ENCODE results near the gene MYO15B. TPM values are rescaled to one million over a fixed set of nuclear protein-coding genes. Genes with fewer than 3 reads are reported as not detected.

Gene MYO15B
- total RNA-seq, 1 donor from 2014 or later: 337 TPM

GRCh38 chr17:75607086-75607485, 19.5 kb downstream of the MYO15B start:
- no peak for TF ChIP-seq CTCF (IDR thresholded peaks at IDR 0.05; ENCODE audit: unreplicated experiment)
- Mint-ChIP-seq H3K4me3 (ENCODE audit: low read depth) (no peak overlapping the region), H3K36me3 (ENCODE audit: insufficient read depth) (peaks cover 3% of the 10 kb centered on the region), H3K4me1 (ENCODE audit: low read depth) (peaks cover 2% of the 10 kb centered on the region), H3K27me3 (no peaks in the 10 kb centered on the region), H3K9me3 (ENCODE audit: low read depth) (no peaks in the 10 kb centered on the region), H3K27ac (no peak overlapping the region)
- no peak for DNase-seq (ENCODE audit: low spot score, unreplicated experiment)

- no peak for TF ChIP-seq CTCF (IDR thresholded peaks at IDR 0.05; ENCODE audit: unreplicated experiment)
Measured at GRCh38 chr17:75610103-75610984, 22.7 kb downstream of the MYO15B start.

GRCh38 chr17:75611851-75612429, 24.3 kb downstream of the MYO15B start:
- no peaks in the 10 kb centered on the region for H3K27me3 Mint-ChIP-seq
- no peak for TF ChIP-seq CTCF (IDR thresholded peaks at IDR 0.05; ENCODE audit: unreplicated experiment)

More at GRCh38 chr17:75610103-75610984, 22.7 kb downstream of the MYO15B start:
- H3K4me3 Mint-ChIP-seq (ENCODE audit: low read depth): no peak overlapping the region
- H3K27me3 Mint-ChIP-seq: no peaks in the 10 kb centered on the region
- peaks cover 3% of the 10 kb centered on the region for H3K4me1 Mint-ChIP-seq (ENCODE audit: low read depth)
- no peaks in the 10 kb centered on the region for H3K9me3 Mint-ChIP-seq (ENCODE audit: low read depth)
- peaks cover 3% of the 10 kb centered on the region for H3K36me3 Mint-ChIP-seq (ENCODE audit: insufficient read depth)
- H3K27ac Mint-ChIP-seq: no peak overlapping the region
- DNase-seq (ENCODE audit: low spot score, unreplicated experiment): no peak

GRCh38 chr17:75612906-75613626, 25.5 kb downstream of the MYO15B start:
- H3K27ac Mint-ChIP-seq: no peak overlapping the region
- H3K27me3 Mint-ChIP-seq: no peaks in the 10 kb centered on the region
- H3K4me1 Mint-ChIP-seq (ENCODE audit: low read depth): peaks cover 3% of the 10 kb centered on the region
- no peak for DNase-seq (ENCODE audit: low spot score, unreplicated experiment)
- no peak for TF ChIP-seq CTCF (IDR thresholded peaks at IDR 0.05; ENCODE audit: unreplicated experiment)
- no peaks in the 10 kb centered on the region for H3K9me3 Mint-ChIP-seq (ENCODE audit: low read depth)
- peaks cover 5% of the 10 kb centered on the region for H3K36me3 Mint-ChIP-seq (ENCODE audit: insufficient read depth)
- H3K4me3 Mint-ChIP-seq (ENCODE audit: low read depth): no peak overlapping the region

More at GRCh38 chr17:75611851-75612429, 24.3 kb downstream of the MYO15B start:
- no peak for DNase-seq (ENCODE audit: low spot score, unreplicated experiment)
- H3K9me3 Mint-ChIP-seq (ENCODE audit: low read depth): no peaks in the 10 kb centered on the region
- peak overlapping the region; percentile 73 for H3K27ac Mint-ChIP-seq
- no peak overlapping the region for H3K4me3 Mint-ChIP-seq (ENCODE audit: low read depth)
- H3K36me3 Mint-ChIP-seq (ENCODE audit: insufficient read depth): peaks cover 3% of the 10 kb centered on the region
- peaks cover 3% of the 10 kb centered on the region for H3K4me1 Mint-ChIP-seq (ENCODE audit: low read depth)

- no peak for DNase-seq (ENCODE audit: low spot score, unreplicated experiment)
- Mint-ChIP-seq H3K27ac (no peak overlapping the region), H3K4me1 (ENCODE audit: low read depth) (peaks cover 3% of the 10 kb centered on the region), H3K27me3 (no peaks in the 10 kb centered on the region), H3K4me3 (ENCODE audit: low read depth) (no peak overlapping the region), H3K36me3 (ENCODE audit: insufficient read depth) (peaks cover 5% of the 10 kb centered on the region), H3K9me3 (ENCODE audit: low read depth) (no peaks in the 10 kb centered on the region)
- TF ChIP-seq CTCF (IDR thresholded peaks at IDR 0.05; ENCODE audit: unreplicated experiment): no peak
Measured at GRCh38 chr17:75614006-75614405, 26.4 kb downstream of the MYO15B start.
